ENCODE results near the gene NEU4.

NEU4 gene

GRCh38 chr2:241854342-241855244 lies 45.6 kb downstream of the NEU4 start:
- no peak for FAIRE-seq

GRCh38 chr2:241855245-241855887 lies 46.4 kb downstream of the NEU4 start:
- FAIRE-seq = no peak

GRCh38 chr2:241855888-241856422 lies 47.0 kb downstream of the NEU4 start:
- no peak for FAIRE-seq

DNA sequence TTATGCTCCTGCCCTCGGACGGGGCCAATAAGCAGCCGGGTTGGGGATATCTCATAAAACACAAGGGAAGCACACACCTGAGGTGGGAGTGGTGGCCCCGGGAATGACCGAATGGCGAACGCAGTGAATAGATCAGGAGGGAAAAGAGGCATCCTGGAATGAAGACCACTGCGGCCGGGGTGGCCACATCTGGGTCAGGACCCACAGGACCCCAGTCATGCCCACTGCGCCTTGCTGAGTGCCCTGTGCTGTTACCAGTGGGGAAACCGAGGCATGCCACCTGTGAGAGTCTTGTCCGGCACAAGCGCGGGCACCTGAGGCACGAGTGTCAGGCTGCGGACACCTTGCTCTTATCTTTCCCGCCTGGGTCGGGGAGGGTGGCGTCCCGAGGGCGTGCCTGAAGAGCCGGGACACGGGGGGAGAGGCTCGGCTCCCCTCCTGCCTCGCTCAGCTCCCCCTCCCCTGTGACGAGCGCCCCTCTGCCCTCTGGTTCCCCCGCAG lies 48.1 kb downstream of the NEU4 start:
- no peak for FAIRE-seq

- no peak for FAIRE-seq
Observed at GRCh38 chr2:241857572-241858121, 48.7 kb downstream of the NEU4 start.

DNA sequence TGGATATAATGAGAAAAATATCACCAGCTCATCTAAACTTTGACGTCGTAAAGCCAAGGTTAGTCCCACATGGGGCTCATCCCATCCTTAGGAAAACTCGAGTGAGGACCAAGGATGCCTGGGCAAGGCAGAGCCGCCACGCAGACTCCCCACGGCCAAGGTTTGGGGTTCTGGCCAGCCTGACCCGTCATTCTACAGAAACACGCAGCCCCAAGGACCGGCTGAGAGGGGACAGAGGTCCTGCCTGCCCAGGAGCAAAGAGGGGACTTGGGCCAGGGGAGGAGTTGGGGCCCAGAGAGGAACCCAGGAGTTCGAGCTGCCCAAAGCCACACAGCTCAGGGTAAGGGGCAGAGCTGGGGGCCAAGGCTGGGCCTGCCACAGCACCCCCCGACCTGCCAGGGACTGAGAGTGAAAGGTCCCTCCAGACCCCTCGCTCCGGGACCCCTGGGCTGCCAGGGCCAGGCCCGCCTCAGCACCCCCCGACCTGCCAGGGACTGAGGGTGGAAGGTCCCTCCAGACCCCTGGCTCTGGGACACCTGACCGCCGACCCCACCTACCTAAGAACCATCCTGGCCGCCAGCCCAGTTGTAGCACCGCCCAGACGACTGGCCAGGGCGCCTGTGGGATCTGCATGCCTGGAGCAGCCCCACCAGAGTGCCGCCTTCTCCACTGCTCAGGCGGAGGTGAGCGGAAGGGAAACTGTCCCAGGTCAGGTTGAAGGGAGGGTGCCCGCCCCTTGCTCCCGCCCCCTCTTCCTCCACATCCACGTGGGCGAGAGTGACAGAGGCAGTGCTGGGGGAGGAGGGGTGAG lies 49.4 kb downstream of the NEU4 start, which contains the start of gene PDCD1:
Gene PDCD1 (minus strand): TSS at position 689 of the 811 bp plus-strand sequence. CDS start 56 bp downstream, at position 633.
- FAIRE-seq = no peak

GRCh38 chr2:241859017-241859435 lies 50.0 kb downstream of the NEU4 start:
- no peak for FAIRE-seq

DNA sequence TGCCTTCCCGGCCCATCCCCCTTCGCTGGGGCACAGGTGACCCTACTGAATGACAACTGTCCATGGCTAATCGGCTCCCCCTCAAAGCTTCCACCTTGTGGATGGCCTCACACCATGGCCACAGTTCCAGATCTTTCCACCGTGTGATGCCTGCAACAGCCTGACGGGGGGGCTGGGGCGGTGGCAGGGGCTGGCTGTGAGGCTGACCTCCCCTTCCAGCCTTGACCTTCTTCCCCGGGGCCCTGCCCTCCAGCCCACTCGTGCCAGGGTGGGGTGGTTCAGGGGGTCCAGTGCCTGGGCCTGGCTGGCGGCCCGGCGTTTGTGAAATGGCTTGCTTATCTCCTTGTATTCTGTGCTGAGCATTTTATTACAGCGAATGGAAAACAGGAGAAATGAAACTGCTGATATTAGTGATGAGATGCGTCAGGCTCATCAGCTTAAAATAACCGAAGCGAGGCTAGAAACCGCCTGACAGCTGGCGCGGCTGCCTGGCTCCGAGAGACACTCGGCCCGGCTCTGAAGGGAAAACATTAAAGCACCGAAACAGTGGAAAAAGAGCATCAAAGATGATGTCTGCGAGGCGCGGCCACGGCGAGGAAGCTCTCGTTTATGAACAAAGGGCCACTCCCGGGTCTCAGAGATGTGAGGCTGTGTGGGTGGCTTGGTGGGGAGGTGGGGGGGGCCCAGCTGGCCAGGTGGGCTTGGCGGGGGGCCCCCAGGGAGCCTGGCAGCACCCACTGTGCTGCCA lies 50.6 kb downstream of the NEU4 start:
- FAIRE-seq = peak; percentile 94

- no peak for FAIRE-seq
Observed at GRCh38 chr2:241860184-241861078, 51.4 kb downstream of the NEU4 start.

GRCh38 chr2:241861264-241861663 lies 52.3 kb downstream of the NEU4 start:
- no peak for FAIRE-seq

- no peak for FAIRE-seq
Observed at GRCh38 chr2:241862093-241862492, 53.1 kb downstream of the NEU4 start.

GRCh38 chr2:241862775-241863535 lies 54.0 kb downstream of the NEU4 start:
- FAIRE-seq = no peak

- FAIRE-seq = no peak
Observed at GRCh38 chr2:241863536-241863954, 54.6 kb downstream of the NEU4 start.

DNA sequence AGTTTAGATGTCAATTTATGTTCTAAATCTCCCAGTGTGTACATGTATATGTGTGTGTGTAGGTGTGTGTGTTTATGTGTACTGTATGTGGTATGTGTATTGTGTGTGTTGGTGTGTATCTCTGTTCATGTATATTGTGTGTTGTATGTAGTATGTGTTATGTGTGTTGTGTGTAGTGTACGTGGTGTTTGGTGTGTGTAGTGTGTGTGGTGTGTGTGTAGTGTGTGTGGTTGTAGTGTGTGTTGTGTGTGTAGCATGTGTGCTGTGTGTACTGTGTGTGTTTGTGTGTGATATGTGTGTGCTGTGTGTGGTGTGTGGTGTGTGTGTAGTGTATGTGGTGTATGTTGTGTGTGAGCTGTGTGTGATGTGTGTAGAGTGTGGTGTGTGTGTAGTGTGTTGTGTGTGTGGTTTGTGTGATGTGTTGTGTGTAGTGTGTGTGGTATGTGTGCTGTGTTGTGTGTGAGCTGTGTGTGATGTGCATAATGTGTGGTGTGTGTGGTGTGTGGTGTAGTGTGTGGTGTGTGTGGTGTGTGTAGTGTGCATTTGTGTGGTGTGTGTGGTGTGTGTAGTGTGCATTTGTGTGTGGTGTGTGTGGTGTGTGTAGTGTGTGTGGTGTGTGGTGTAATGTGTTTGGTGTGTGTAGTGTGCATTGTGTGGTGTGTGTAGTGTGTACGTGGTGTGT lies 55.3 kb downstream of the NEU4 start:
- no peak for FAIRE-seq

GRCh38 chr2:241864850-241865213 lies 55.8 kb downstream of the NEU4 start:
- no peak for FAIRE-seq

GRCh38 chr2:241865416-241865956 lies 56.5 kb downstream of the NEU4 start:
- FAIRE-seq = no peak

- FAIRE-seq = no peak
Observed at GRCh38 chr2:241865957-241866789, 57.2 kb downstream of the NEU4 start.
